ENCODE results near the gene HSPB3. TPM values are rescaled to one million over a fixed set of nuclear protein-coding genes. Genes with fewer than 3 reads are reported as not detected.

HSPB3 gene
- not detected for total RNA-seq

- no peak for DNase-seq (ENCODE audit: low spot score in 2 of 2)
- no peaks in the 10 kb centered on the region for H3K4me1 ChIP-seq
- no peaks in the 10 kb centered on the region for H3K27me3 ChIP-seq
- TF ChIP-seq CTCF (IDR thresholded peaks at IDR 0.05): no peak
- TF ChIP-seq POLR2AphosphoS5 (IDR thresholded peaks at IDR 0.05): no peak
- TF ChIP-seq POLR2A (IDR thresholded peaks at IDR 0.05): no peak
- H3K27ac ChIP-seq: no peak within 1 kb of the TSS
- no peak within 1 kb of the TSS for H3K4me3 ChIP-seq
- H3K36me3 ChIP-seq: no peaks in the 10 kb centered on the region
- H3K9me3 ChIP-seq: no peaks in the 10 kb centered on the region
- intact Hi-C loops (cut with DNase I; ENCODE audit: low total_unique reads): no loop called here
Observed at GRCh38 chr5:54455413-54456157, at the start of gene HSPB3. HSPB3 (plus strand) TSS chr5:54455699; CDS start chr5:54455790, 91 bp downstream.

GRCh38 chr5:54411176-54411575, 44.3 kb upstream of the HSPB3 start:
- Histone ChIP-seq H3K36me3 (no peaks in the 10 kb centered on the region), H3K4me1 (no peaks in the 10 kb centered on the region), H3K27me3 (no peaks in the 10 kb centered on the region), H3K27ac (no peak overlapping the region), H3K9me3 (no peaks in the 10 kb centered on the region), H3K4me3 (no peak overlapping the region)
- no peak for DNase-seq (ENCODE audit: low spot score in 2 of 2)
- TF ChIP-seq CTCF (IDR thresholded peaks at IDR 0.05): no peak
- TF ChIP-seq POLR2AphosphoS5 (IDR thresholded peaks at IDR 0.05): no peak
- no peak for TF ChIP-seq POLR2A (IDR thresholded peaks at IDR 0.05)
- intact Hi-C loops (cut with DNase I; ENCODE audit: low total_unique reads): no loop called here

GRCh38 chr5:54412913-54413312, 42.6 kb upstream of the HSPB3 start:
- intact Hi-C loops (cut with DNase I; ENCODE audit: low total_unique reads): no loop called here
- Histone ChIP-seq H3K36me3 (no peaks in the 10 kb centered on the region), H3K27ac (no peak overlapping the region), H3K9me3 (no peaks in the 10 kb centered on the region), H3K27me3 (no peaks in the 10 kb centered on the region), H3K4me1 (no peaks in the 10 kb centered on the region), H3K4me3 (no peak overlapping the region)
- no peak for DNase-seq (ENCODE audit: low spot score in 2 of 2)
- no peak for TF ChIP-seq POLR2A (IDR thresholded peaks at IDR 0.05)
- no peak for TF ChIP-seq POLR2AphosphoS5 (IDR thresholded peaks at IDR 0.05)

- Histone ChIP-seq H3K4me3 (no peak overlapping the region), H3K27ac (no peak overlapping the region), H3K27me3 (no peaks in the 10 kb centered on the region), H3K4me1 (no peaks in the 10 kb centered on the region), H3K9me3 (no peaks in the 10 kb centered on the region), H3K36me3 (no peaks in the 10 kb centered on the region)
- DNase-seq (ENCODE audit: low spot score in 2 of 2): no peak
- no peak for TF ChIP-seq POLR2AphosphoS5 (IDR thresholded peaks at IDR 0.05)
- intact Hi-C loops (cut with DNase I; ENCODE audit: low total_unique reads): no loop called here
Observed at GRCh38 chr5:54415147-54415546, 40.4 kb upstream of the HSPB3 start.

- H3K27me3 ChIP-seq: no peaks in the 10 kb centered on the region
- H3K4me3 ChIP-seq: no peak overlapping the region
- H3K27ac ChIP-seq: peak overlapping the region in 1 of 2 donors; percentile 9
- TF ChIP-seq CTCF (IDR thresholded peaks at IDR 0.05) (no peak), POLR2AphosphoS5 (IDR thresholded peaks at IDR 0.05) (no peak), POLR2A (IDR thresholded peaks at IDR 0.05) (no peak)
- H3K9me3 ChIP-seq: no peaks in the 10 kb centered on the region
- no peaks in the 10 kb centered on the region for H3K36me3 ChIP-seq
- H3K4me1 ChIP-seq: no peaks in the 10 kb centered on the region
- intact Hi-C loops (cut with DNase I; ENCODE audit: low total_unique reads): no loop called here
- no peak for DNase-seq (ENCODE audit: low spot score in 2 of 2)
Observed at GRCh38 chr5:54415896-54416601, 39.5 kb upstream of the HSPB3 start.

All from breast epithelium (tissue), 4 donors.